Stomach (tissue), 4 donors: Measurements from ENCODE around the gene PLOD2.

Experiments used
- CTCF ChIP-seq, 7 experiments: fragments of 450-650 bp in 4 of 7; fragments of 200-600 bp in 3 of 7; sonication (generic) in 3 of 7; IDR thresholded peaks; one replicate each; pipeline ENCODE4 v1.5.1; 2016 to 2019; ENCODE audit warnings: antibody characterized with exemption in 7 of 7, control low read depth in 2 of 7, mild to moderate bottlenecking in 1 of 7
- POLR2A ChIP-seq, 4 donors: fragments of 450-650 bp; IDR thresholded peaks; one replicate each; pipeline ENCODE4 v1.6.1; 2016; ENCODE audit warnings: antibody characterized with exemption in 4 of 4, control low read depth in 2 of 4, mild to moderate bottlenecking in 1 of 4, moderate library complexity in 1 of 4
- POLR2AphosphoS5 ChIP-seq, 3 donors: sonication (generic); formaldehyde crosslinking; IDR thresholded peaks; one replicate each; pipeline ENCODE4 v1.6.1; 2016; ENCODE audit warnings: antibody characterized with exemption in 3 of 3

- TF ChIP-seq POLR2AphosphoS5 (IDR thresholded peaks at IDR 0.05) (no peak), CTCF (IDR thresholded peaks at IDR 0.05) (no peak), POLR2A (IDR thresholded peaks at IDR 0.05) (no peak)
Measured at GRCh38 chr3:146154995-146155394, 6.0 kb downstream of the PLOD2 start.
